ENCODE measurements around the gene PRM1.

PRM1 gene

DNA sequence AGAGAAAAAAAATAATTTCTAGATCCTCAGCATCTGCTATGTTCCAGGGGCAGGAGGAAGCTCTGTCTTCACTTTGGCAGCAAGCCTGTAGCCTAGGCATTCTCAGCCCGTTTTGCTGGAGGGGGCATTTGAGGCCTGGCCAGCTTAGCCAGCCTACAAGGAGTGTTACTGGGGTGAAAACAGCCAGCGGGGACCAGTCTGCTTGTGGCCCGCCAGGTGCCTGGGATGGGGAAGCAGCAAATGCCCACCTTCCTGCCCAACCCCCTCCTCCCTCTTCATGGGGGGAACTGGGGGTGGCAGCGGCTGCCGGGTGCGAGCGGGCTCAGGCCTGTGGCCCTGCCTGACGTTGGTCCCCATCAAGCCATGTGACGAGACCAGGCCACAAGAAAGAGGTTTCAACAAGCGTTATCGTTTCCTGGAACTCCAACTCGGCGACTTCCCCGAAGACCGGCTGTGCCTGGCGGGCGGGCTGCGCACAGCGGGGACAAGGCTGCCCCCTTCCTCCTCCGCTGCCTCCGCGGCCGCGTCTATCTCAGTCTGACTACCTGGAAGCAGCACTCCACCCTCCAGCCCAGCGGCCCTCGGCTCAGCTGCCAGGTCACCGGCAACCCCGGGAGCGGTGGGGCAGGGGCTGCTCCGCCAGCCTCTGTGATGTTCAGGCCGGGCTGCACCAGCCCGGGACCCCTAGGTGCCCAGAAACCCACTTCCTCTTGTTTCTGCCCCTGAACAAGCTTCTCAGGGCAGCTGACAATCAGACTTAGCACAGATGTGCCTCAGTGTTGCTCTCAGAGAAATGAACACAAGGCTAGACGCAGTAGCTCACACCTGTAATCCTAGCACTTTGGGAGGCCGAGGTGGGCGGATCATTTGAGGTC, 48.0 kb downstream of the PRM1 start:
- no peak for DNase-seq

GRCh38 chr16:11232302-11232851, 48.8 kb downstream of the PRM1 start:
- DNase-seq, result no peak

DNA sequence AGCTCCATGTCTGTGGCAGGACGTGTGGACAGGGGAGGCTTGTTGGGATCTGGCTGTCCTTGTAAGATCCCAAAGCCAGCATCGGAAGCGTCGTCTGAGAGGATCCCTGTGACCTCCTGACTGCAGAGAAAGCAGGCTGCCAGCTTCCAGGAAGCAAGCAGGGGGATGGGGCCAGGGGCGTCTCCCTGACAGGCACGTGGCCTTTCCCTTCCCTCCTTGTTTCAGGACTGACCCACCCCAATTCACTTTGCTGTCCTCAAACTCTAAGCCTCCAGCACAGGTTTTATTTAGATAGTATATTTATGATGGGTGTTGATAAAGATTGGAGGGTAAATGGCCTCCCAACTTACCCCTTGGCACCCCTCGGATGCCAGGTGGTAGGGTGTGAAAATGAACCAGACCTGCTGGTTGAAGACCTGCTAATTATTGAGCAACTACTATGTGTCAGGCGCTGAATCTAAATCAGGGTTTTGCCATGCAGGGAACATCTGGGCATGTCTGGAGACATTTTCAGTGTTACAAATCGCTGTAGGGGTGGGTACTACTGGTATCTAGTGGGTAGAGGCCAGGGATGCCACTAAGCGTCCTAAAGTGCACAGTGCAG, 49.7 kb downstream of the PRM1 start:
- no peak for DNase-seq
